HG03045 (cell line): ENCODE results near the gene ATG9B.

ENCODE experiments used
- ATAC-seq: cut with Tn5 transposase; IDR thresholded peaks from one replicate; pipeline ENCODE4 v1.9.1; 2021; ENCODE audit warnings: mild to moderate bottlenecking, moderate library complexity; ENCODE audit not compliant: unreplicated experiment

The ATG9B gene

DNA sequence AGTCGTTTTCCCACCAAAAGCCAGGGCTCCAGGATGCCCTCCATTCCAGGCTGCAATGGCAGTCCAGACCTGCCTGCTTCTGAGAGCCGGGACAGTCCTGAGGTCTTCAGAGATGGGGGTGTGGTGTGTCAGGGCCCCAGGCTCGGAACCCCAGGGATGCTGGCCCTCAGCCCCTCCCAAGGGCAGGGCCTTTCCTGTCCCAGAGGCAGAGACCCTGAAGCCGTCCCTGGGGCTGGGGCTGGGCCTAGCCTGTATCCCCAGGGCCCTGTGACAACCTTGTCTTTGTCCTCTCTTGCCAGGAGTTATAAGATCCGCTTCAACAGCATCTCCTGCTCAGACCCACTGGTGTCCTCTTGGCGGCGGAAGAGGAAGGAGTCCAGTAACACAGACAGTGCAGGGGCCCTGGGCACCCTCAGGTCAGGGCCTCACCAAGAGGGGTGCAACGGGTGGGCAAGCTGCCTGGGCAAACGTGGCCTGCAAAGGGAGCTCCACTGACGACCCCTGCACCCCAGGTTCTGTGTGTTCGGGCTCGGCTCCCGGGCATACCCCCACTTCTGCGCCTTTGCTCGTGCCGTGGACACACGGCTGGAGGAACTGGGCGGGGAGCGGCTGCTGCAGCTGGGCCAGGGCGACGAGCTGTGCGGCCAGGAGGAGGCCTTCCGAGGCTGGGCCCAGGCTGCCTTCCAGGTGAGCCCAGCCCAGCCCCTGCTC, 17.5 kb downstream of the ATG9B start:
- no peak for ATAC-seq

- ATAC-seq, result no peak
These were observed 18.7 kb downstream of the ATG9B start for GRCh38 chr7:151005566-151005965.

GRCh38 chr7:151003572-151003971, 20.7 kb downstream of the ATG9B start:
- ATAC-seq, result no peak

DNA sequence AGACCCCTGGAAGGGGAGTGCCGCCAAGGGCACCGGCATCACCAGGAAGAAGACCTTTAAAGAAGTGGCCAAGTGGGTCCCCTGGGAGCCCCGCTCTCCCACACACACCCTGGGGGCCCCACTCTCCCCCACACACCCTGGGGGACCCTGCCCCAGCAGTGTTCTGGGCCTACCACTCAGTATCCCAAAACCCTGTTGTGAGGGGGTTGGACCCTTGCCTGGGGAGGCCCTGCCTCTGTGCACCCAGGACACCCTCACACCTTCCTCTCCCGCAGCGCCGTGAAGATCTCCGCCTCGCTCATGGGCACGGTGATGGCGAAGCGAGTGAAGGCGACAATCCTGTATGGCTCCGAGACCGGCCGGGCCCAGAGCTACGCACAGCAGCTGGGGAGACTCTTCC, 22.7 kb downstream of the ATG9B start:
- ATAC-seq, result no peak

DNA sequence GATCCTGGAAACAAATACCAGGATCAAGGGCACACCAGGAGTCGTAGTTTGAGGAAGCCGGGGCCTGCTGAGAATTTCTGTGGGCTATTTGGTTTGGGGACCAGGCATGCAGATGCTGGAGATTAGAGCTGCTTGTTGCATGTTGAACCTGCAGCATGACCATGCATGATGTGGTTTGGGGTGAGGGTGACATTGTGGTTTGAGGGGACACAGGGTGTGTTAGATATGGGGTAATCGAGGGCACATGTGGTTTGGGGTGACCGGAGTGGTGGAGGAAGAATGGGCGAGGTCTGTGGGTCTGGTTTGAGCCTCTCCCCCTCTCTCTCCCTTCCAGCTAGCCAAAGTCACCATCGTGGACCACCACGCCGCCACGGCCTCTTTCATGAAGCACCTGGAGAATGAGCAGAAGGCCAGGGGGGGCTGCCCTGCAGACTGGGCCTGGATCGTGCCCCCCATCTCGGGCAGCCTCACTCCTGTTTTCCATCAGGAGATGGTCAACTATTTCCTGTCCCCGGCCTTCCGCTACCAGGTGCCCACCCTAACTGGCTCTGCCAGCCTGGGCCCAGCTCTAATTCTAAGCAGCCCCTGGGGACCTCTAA, 23.3 kb downstream of the ATG9B start:
- no peak for ATAC-seq

GRCh38 chr7:150999497-151000230, 24.6 kb downstream of the ATG9B start:
- ATAC-seq, result no peak

- no peak for ATAC-seq
These were observed 25.3 kb downstream of the ATG9B start for GRCh38 chr7:150999001-150999400.

GRCh38 chr7:150998341-150998740, 26.0 kb downstream of the ATG9B start:
- no peak for ATAC-seq

GRCh38 chr7:150997817-150998216, 26.5 kb downstream of the ATG9B start:
- ATAC-seq, result no peak

DNA sequence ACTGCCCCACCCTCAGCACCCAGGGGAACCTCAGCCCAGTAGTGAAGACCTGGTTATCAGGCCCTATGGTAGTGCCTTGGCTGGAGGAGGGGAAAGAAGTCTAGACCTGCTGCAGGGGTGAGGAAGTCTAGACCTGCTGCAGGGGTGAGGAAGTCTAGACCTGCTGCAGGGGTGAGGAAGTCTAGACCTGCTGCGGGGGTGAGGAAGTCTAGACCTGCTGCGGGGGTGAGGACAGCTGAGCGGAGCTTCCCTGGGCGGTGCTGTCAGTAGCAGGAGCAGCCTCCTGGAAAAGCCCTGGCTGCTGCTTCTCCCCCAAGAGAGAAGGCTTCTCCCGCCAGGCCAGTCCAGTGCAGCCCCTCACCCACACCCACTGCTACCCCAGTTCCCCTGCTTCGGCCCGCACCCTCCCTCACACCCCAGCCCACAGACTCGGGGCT, 27.2 kb downstream of the ATG9B start:
- ATAC-seq, result no peak

DNA sequence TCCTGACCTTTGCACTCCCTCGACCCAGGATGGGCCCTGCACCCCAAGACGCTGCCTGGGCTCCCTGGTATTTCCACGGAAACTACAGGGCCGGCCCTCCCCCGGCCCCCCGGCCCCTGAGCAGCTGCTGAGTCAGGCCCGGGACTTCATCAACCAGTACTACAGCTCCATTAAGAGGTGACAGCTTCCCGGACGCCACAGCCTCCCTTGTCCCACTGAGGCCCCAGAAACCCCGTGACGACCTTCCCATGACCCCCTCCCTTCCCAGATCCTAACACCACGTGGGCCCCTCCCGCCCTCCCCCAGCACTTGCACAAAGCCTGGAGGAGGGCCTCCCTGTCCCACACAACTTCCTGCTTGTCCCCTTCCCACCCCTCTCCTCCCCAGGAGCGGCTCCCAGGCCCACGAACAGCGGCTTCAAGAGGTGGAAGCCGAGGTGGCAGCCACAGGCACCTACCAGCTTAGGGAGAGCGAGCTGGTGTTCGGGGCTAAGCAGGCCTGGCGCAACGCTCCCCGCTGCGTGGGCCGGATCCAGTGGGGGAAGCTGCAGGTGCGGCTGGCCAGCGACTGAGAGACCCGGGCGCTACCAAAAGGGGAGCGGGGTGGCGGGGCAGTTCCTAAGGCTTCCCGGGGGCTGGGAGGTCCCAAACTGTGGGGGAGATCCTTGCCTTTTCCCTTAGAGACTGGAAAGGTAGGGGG, 27.8 kb downstream of the ATG9B start:
- no peak for ATAC-seq

- ATAC-seq, result no peak
These were observed 29.3 kb downstream of the ATG9B start for GRCh38 chr7:150994838-150995510.

GRCh38 chr7:150994141-150994837, 30.0 kb downstream of the ATG9B start:
- no peak for ATAC-seq

DNA sequence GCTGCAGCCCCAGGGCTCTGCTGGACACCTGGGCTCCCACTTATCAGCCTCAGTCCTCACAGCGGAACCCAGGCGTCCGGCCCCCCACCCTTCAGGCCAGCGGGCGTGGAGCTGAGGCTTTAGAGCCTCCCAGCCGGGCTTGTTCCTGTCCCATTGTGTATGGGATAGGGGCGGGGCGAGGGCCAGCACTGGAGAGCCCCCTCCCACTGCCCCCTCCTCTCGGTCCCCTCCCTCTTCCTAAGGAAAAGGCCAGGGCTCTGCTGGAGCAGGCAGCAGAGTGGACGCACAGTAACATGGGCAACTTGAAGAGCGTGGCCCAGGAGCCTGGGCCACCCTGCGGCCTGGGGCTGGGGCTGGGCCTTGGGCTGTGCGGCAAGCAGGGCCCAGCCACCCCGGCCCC, 30.8 kb downstream of the ATG9B start:
- no peak for ATAC-seq

GRCh38 chr7:150992833-150993302, 31.4 kb downstream of the ATG9B start:
- no peak for ATAC-seq

DNA sequence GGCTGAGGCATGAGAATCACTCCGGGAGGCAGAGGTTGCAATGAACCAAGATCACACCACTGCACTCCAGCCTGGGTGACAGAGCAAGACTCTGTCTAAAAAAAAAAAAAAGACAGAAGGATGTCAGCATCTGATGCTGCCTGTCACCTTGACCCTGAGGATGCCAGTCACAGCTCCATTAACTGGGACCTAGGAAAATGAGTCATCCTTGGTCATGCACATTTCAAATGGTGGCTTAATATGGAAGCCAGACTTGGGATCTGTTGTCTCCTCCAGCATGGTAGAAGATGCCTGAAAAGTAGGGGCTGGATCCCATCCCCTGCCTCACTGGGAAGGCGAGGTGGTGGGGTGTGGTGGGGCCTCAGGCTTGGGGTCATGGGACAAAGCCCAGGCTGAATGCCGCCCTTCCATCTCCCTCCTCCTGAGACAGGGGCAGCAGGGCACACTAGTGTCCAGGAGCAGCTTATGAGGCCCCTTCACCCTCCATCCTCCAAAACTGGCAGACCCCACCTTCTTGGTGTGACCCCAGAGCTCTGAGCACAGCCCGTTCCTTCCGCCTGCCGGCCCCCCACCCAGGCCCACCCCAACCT, 32.1 kb downstream of the ATG9B start:
- no peak for ATAC-seq

GRCh38 chr7:150990416-150991186, 33.7 kb downstream of the ATG9B start, which contains the start of gene NOS3:
NOS3 (plus strand) TSS chr7:150991017; CDS start chr7:150993804, 2,787 bp downstream.
- ATAC-seq, result no peak

GRCh38 chr7:150989456-150989855, 34.8 kb downstream of the ATG9B start:
- ATAC-seq, result no peak
